ENCODE measurements around the gene LDLRAD4.

Gene LDLRAD4

DNA sequence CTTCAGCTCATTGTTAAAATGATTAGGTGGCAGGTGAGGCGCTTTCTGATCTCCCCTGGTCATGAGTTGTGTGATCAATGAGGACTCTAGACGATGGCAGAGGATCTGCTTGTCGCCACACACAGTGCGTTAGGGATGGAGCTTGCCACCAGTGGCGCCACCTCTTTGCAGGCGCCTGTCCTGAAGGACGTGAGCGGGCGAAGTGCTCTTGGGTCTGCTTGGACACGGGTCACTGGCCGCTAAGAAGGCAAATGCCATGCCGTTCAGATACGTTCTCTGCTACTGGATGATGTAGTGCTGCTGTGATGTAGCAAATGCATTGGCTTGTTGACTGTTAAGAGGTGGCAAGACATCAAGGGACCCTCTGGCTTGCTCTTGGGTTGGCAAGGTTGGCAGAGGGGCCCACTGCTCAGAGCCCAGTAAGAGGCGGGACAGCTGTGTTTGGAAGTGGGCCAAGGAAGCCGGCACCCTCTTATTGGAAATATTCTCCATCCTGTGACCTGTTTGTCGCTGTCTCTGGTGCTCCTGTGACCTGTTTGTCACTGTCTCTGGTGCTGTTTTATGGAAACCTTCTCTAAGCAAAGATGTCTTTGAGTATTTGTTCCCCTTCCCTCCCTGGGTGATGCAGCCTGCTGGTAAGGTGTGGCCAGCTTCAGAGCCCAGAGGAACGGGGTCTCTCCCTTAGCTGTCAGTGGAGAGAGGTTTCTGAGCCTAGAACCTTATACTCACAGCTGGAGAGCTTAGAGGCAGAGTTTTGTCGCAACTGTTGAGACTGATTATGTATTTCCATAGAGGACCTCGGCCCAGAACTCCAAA, 14.6 kb downstream of the LDLRAD4 start:
- no peak for DNase-seq (ENCODE audit: extremely low spot score)
- CTCF ChIA-PET, result no interaction called here
- POLR2A ChIA-PET, result no interaction called here
- TF ChIP-seq FOXM1 (IDR thresholded peaks at IDR 0.05; ENCODE audit: borderline replicate concordance), result no peak
- no peak for TF ChIP-seq ARNT (IDR thresholded peaks at IDR 0.05)
- TF ChIP-seq ELF4 (IDR thresholded peaks at IDR 0.05), result no peak
- no peak for TF ChIP-seq TARDBP (IDR thresholded peaks at IDR 0.05)
- TF ChIP-seq FOXK2 (IDR thresholded peaks at IDR 0.05), result no peak
- TF ChIP-seq FOXA1 (IDR thresholded peaks at IDR 0.05), result no peak
- no peak for TF ChIP-seq L3MBTL2 (conservative IDR thresholded peaks at IDR 0.05)
- TF ChIP-seq, protein P1, sequence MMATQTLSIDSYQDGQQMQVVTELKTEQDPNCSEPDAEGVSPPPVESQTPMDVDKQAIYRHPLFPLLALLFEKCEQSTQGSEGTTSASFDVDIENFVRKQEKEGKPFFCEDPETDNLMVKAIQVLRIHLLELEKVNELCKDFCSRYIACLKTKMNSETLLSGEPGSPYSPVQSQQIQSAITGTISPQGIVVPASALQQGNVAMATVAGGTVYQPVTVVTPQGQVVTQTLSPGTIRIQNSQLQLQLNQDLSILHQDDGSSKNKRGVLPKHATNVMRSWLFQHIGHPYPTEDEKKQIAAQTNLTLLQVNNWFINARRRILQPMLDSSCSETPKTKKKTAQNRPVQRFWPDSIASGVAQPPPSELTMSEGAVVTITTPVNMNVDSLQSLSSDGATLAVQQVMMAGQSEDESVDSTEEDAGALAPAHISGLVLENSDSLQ (IDR thresholded peaks at IDR 0.05), result no peak
- no peak for TF ChIP-seq ZNF384 (IDR thresholded peaks at IDR 0.05)
- TF ChIP-seq NFRKB (IDR thresholded peaks at IDR 0.05), result no peak
- TF ChIP-seq LEF1 (IDR thresholded peaks at IDR 0.05; ENCODE audit: borderline replicate concordance), result no peak

DNA sequence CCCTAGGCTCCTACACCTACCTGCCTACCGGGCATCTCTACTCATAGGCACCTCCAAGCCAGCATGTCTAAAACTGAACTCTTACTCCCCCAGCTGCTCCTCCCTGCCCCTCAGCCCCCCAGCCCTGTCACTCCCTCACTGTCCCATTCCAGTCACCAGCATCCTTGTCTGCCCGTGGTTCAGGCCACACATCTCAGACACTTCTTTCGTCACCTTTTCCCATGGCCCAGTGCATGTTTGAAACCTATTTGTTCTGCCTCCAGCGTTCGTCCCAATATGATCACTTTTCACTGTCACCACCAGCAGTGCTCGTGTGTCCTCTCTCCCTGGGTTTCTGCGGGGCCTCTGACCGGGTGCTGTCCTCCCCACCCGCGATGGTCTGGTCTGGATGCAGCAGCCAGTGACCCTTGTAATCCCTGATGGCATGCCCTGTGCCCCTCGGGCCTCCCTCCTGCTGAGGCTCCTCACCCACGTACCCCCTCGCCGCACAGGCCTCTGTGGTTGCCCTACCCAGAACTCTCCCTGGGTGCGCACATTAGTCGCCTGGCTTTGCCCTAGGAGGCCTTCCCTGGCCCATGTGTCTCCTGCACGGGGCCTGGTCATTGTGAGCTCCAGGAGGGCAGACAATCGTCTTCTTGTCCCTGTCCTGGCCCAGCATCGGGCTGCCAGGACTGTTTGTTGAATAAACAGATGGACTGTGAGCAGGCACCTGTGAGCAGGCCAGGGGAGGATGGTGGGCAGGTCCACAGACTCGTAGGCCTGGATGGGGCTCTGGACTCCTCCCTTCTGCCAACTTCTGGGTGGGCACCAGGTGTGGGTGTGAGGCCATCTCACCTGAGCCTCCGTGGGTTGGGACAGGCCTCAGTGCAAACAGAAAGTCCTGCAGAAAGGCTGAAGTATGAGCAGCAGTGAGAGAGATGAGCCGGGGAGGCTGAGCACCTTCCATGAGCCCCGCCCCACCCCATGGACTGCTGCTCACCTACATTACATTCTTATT, 15.5 kb downstream of the LDLRAD4 start:
- TF ChIP-seq LEF1 (IDR thresholded peaks at IDR 0.05; ENCODE audit: borderline replicate concordance) (no peak), NFRKB (IDR thresholded peaks at IDR 0.05) (no peak), ARNT (IDR thresholded peaks at IDR 0.05) (no peak), FOXA1 (IDR thresholded peaks at IDR 0.05) (no peak), ZNF384 (IDR thresholded peaks at IDR 0.05) (no peak), SP1 (IDR thresholded peaks at IDR 0.05) (no peak), L3MBTL2 (conservative IDR thresholded peaks at IDR 0.05) (no peak), CTBP1 (IDR thresholded peaks at IDR 0.05; ENCODE audit: borderline replicate concordance) (no peak), FOXK2 (IDR thresholded peaks at IDR 0.05) (no peak), HDGF (IDR thresholded peaks at IDR 0.05; ENCODE audit: borderline replicate concordance) (no peak), BHLHE40 (IDR thresholded peaks at IDR 0.05; ENCODE audit: borderline replicate concordance) (no peak), FOXM1 (IDR thresholded peaks at IDR 0.05; ENCODE audit: borderline replicate concordance) (no peak), ELF4 (IDR thresholded peaks at IDR 0.05) (no peak), TARDBP (IDR thresholded peaks at IDR 0.05) (no peak), SUZ12 (IDR thresholded peaks at IDR 0.05) (no peak)
- TF ChIP-seq, protein P1 (IDR thresholded peaks at IDR 0.05), result no peak
- CTCF ChIA-PET, result no interaction called here
- POLR2A ChIA-PET, result no interaction called here
- no peak for DNase-seq (ENCODE audit: extremely low spot score)

DNA sequence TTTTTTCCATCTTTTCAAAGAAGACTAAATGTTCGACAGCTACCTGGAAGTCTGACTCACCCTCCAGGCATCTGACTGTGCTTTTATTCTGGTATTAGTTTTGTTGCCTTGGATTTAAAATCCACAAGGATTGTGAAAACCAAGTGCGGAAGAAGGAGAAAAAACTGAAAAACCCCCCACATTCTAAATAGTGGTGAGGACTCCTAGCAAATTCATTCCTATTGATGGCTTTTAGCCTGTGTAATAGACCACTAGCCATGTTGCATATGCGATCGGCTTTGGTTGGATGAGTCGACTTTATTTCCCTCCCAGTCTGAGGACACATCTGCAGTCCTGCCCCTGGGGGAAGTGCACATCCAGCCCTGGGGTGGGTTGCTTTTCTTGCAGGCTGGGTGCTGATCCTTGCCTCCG, 16.9 kb downstream of the LDLRAD4 start:
- DNase-seq (ENCODE audit: extremely low spot score), result no peak
- no peak for TF ChIP-seq BHLHE40 (IDR thresholded peaks at IDR 0.05; ENCODE audit: borderline replicate concordance)
- no peak for TF ChIP-seq NFRKB (IDR thresholded peaks at IDR 0.05)
- TF ChIP-seq L3MBTL2 (conservative IDR thresholded peaks at IDR 0.05), result no peak
- TF ChIP-seq TARDBP (IDR thresholded peaks at IDR 0.05), result no peak
- no peak for TF ChIP-seq FOXK2 (IDR thresholded peaks at IDR 0.05)
- TF ChIP-seq CTBP1 (IDR thresholded peaks at IDR 0.05; ENCODE audit: borderline replicate concordance), result no peak
- no peak for TF ChIP-seq ELF4 (IDR thresholded peaks at IDR 0.05)
- TF ChIP-seq FOXM1 (IDR thresholded peaks at IDR 0.05; ENCODE audit: borderline replicate concordance), result no peak
- no peak for TF ChIP-seq SP1 (IDR thresholded peaks at IDR 0.05)
- no peak for TF ChIP-seq LEF1 (IDR thresholded peaks at IDR 0.05; ENCODE audit: borderline replicate concordance)
- TF ChIP-seq ARNT (IDR thresholded peaks at IDR 0.05), result no peak
- POLR2A ChIA-PET, result no interaction called here
- CTCF ChIA-PET, result no interaction called here

DNA sequence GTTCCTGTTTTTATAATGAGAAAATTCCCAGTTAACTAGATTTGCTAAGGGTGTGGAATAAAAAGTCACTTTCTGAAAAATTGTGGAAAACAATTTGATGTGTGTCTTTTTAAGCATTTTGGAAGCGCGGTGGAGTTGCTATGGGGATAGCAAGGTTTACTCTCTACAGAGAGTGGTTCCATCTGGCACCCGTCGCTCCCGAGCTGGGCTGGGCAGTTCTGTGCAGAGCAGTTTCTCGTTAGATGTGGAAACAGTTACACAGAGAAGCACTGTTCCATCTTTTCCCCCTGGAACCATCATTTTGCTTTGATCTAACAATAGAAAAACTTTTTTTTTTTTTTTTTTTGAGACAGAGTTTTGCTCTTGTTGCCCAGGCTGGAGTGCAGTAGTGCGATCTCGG, 17.4 kb downstream of the LDLRAD4 start:
- DNase-seq (ENCODE audit: extremely low spot score), result no peak
- TF ChIP-seq FOXK2 (IDR thresholded peaks at IDR 0.05), result no peak
- no peak for TF ChIP-seq CTBP1 (IDR thresholded peaks at IDR 0.05; ENCODE audit: borderline replicate concordance)
- no peak for TF ChIP-seq L3MBTL2 (conservative IDR thresholded peaks at IDR 0.05)
- no peak for TF ChIP-seq SP1 (IDR thresholded peaks at IDR 0.05)
- TF ChIP-seq BHLHE40 (IDR thresholded peaks at IDR 0.05; ENCODE audit: borderline replicate concordance), result no peak
- TF ChIP-seq ARNT (IDR thresholded peaks at IDR 0.05), result no peak
- TF ChIP-seq ELF4 (IDR thresholded peaks at IDR 0.05), result no peak
- TF ChIP-seq LEF1 (IDR thresholded peaks at IDR 0.05; ENCODE audit: borderline replicate concordance), result no peak
- TF ChIP-seq ZNF384 (IDR thresholded peaks at IDR 0.05), result no peak
- TF ChIP-seq FOXM1 (IDR thresholded peaks at IDR 0.05; ENCODE audit: borderline replicate concordance), result no peak
- no peak for TF ChIP-seq HDGF (IDR thresholded peaks at IDR 0.05; ENCODE audit: borderline replicate concordance)
- no peak for TF ChIP-seq FOXA1 (IDR thresholded peaks at IDR 0.05)
- no peak for TF ChIP-seq SUZ12 (IDR thresholded peaks at IDR 0.05)
- no peak for TF ChIP-seq NFRKB (IDR thresholded peaks at IDR 0.05)
- TF ChIP-seq, protein P1 (IDR thresholded peaks at IDR 0.05), result no peak
- no peak for TF ChIP-seq TARDBP (IDR thresholded peaks at IDR 0.05)
- POLR2A ChIA-PET, result no interaction called here
- CTCF ChIA-PET, result no interaction called here

DNA sequence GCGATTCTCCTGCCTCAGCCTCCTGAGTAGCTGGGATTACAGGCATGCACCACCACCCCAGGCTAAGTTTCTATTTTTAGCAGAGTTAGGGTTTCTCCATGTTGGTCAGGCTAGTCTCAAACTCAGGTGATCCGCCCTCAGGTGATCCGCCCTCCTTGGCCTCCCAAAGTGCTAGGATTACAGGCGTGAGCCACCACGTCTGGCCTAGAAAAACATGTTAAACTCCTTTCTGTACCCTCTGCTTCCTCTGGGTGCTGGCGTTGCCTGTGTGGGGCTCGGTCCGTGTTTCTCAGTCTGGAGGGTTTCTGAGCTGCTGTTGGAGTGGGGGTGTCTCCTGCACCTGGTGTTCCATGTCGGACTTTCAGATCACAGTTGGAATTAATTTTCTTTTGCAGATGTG, 17.9 kb downstream of the LDLRAD4 start:
- DNase-seq (ENCODE audit: extremely low spot score), result no peak
- ChIA-PET CTCF (no interaction called here), POLR2A (no interaction called here)
- TF ChIP-seq TARDBP (IDR thresholded peaks at IDR 0.05) (no peak), LEF1 (IDR thresholded peaks at IDR 0.05; ENCODE audit: borderline replicate concordance) (no peak), CTBP1 (IDR thresholded peaks at IDR 0.05; ENCODE audit: borderline replicate concordance) (no peak), NFRKB (IDR thresholded peaks at IDR 0.05) (no peak), BHLHE40 (IDR thresholded peaks at IDR 0.05; ENCODE audit: borderline replicate concordance) (no peak), FOXM1 (IDR thresholded peaks at IDR 0.05; ENCODE audit: borderline replicate concordance) (no peak), ELF4 (IDR thresholded peaks at IDR 0.05) (no peak), L3MBTL2 (conservative IDR thresholded peaks at IDR 0.05) (no peak), HDGF (IDR thresholded peaks at IDR 0.05; ENCODE audit: borderline replicate concordance) (no peak), SP1 (IDR thresholded peaks at IDR 0.05) (no peak), ZNF384 (IDR thresholded peaks at IDR 0.05) (no peak)
- TF ChIP-seq, protein P1 (IDR thresholded peaks at IDR 0.05), result no peak

Data from HEK293T (cell line).